SK-N-MC (cell line): ENCODE results near the gene PICK1.

Experiments used
- EZH2 ChIP-seq: fragments of 200-600 bp; sonication (generic); IDR thresholded peaks from one replicate; pipeline ENCODE4 v1.6.1; 2017; ENCODE audit warnings: antibody characterized with exemption
- POLR2AphosphoS5 ChIP-seq: IDR thresholded peaks from 2 replicates; pipeline ENCODE4 v1.6.1; 2012; ENCODE audit warnings: mild to moderate bottlenecking, low read depth, low read length, borderline replicate concordance

GRCh38 chr22:38067761-38068360 is 10.7 kb downstream of the PICK1 start:
- TF ChIP-seq EZH2 (no peak), POLR2AphosphoS5 (no peak)
